CD4-positive, alpha-beta T cell treated with Interferon gamma for 1 hour (primary cell): Measurements from ENCODE around the gene PPP2R5E.
A peak's percentile ranks its signal among the peaks of the same experiment; 100 is the strongest.

Experiments used
- DNase-seq: peaks from one replicate; pipeline ENCODE4 v3.0.0-alpha.2; 2020

Gene PPP2R5E

DNA sequence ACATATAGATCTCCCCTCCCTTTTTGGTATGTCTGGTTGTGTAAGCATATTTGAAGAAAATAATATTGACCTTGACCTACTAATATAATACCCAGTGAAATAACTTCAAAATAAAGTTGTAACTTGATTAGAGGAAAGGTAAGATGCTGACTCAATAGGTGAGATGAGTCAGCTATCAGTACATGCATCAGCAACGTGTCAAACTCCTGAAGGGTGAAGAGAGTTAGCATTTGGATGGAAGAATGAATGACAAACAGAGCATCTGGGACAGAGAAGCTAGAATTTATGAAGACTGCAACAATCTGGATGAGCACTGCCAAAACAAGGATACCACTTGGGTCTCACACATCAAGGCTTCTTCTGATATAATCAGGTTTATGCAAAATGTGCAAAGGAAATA is 74.9 kb downstream of the PPP2R5E start:
- no peak for DNase-seq

DNA sequence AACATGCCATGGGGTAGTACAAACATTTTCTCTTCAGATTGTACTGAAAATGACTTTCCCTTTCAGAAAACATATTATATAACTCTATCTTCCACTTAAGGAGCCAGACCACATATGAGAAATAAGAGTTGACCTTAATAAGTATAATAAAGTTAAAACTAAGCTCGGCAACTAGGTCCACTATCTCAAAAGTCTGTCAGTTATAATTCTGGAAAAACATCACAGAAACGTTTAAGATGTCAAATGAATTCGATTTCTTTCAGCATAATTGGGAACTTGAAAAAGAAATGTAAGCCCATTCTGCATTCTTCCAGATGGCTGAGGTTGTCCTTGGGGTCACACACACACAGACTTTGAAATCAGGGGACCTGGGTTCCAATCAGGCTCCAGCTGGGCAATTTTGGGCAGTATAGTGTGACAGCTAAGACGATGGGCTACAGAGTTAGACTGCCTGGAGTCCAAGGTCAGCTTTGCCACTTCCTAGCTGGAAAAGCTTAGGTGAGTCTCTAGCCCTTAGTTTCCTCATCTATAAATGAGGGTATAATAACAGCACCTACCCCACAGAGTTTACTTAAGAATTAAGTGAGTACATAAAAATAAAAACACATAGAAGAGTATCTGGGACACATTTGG is 75.6 kb downstream of the PPP2R5E start:
- no peak for DNase-seq

DNA sequence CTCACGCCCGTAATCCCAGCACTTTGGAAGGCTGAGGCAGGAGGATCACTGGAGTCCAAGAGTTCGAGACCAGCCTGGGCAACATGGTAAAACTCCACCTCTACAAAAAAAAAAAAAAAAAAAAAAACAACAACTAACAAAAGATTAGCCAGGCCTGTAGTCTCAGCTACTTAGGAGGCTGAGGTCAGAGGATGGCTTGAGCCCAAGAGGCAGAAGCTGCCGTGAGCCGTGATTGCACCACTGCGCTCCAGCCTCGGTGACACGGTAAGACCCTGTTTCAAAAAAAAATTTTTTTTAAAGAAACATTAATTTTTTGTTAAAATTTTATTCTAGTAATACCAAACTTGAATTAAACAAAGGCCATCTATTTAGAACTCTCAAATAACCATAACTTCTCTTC is 77.8 kb downstream of the PPP2R5E start:
- no peak for DNase-seq

DNA sequence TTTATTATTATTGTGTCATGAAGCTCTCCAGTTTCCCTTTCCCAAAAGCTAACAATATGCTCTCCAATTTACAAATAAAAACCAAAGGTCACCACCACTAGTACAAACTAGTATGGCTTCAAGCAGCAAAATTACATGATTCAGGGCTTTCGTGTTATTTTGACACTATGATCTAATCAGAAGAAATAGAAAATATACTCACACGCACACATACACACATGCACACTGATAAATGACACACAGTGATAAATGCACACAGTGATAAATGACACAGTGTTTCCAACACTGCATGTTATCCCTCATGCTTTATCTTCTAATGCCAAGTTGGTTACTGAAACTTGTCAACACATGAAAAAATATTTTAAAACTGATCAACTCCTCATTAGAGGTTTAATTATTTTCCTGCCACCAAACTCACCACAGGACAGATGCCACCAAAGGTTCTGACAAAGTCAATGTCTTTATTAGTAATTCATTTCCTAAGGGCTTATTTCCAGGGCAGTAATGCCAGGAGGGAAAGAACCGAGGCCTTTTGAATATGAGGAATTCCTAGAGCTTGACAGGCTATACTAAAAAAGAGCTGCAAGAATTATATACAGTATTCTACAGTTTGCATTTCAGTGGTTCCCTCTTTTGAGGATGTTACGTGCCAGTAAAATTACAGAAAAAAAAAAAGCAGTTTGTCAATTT is 82.4 kb downstream of the PPP2R5E start:
- no peak for DNase-seq

DNA sequence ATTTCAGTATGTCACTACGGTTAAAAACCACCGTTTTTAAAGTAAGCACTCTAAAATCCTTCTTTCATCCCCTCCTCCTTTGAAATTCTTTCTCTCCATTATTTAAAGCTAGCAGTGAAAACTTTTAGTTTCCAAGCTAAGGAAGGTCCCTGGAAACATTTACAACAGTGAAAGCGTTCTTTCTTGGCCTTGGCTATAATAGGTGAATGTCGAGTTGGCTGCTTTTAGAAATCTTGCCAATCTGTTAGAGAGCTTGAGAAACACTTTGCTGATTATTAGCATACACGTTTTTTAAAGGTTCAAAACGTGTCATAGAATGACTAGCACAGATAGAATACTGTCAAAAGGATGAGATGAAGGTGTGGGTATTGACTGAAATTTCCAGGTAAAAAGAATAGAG is 83.4 kb downstream of the PPP2R5E start:
- DNase-seq = no peak

DNA sequence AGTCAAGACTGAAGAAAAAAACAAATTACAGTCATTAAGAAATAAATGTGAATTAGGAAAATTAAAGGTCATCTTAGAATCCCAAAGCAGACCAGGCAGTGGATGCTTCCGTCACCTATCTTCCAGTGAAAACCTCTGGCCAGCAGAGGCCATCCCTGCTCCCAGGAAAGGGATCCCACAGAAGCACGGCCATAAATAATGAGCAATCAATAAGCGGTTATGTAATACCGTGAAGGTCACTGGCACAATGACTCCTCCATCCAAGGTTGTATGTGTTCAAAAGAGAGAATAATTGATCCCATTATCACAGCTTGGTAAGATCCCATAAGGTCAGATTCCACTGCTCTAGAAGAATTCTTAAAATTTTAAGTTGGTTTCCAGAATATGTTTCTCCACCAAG is 85.7 kb downstream of the PPP2R5E start:
- no peak for DNase-seq

DNA sequence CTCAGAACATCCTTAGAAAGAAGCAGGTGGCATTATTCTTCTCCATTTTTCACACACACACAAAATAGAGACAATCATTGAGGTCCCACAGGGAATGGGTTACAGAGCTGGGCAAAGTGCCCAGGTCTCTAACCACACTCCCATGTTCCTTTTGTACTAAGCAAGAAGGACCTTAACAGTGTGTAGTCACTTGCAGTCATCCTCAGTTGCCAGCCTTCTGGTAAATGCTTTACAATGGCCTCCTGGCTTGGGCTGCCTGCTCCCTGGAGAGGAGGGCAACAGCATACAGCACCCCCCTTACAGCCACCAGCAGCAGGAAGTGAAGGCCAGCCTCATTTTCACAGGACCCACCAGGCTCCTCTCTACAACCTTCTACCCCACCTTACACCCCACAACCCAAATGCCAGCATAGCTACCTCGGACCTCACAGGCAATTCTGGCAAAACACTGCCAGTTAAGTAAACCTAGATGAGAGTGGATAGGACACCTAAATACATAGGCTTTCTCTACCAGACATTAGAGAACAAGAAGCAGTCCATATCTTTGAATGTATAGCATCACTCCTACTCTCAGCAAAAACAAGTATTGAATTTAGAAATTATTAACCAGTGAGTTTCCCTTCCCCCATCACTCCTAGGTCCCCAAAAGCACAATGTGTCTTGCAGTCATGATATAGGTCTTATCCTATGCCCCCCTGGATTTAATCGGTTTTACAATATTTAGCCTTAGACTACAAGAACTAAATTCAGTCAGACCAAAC is 88.1 kb downstream of the PPP2R5E start:
- DNase-seq = no peak

DNA sequence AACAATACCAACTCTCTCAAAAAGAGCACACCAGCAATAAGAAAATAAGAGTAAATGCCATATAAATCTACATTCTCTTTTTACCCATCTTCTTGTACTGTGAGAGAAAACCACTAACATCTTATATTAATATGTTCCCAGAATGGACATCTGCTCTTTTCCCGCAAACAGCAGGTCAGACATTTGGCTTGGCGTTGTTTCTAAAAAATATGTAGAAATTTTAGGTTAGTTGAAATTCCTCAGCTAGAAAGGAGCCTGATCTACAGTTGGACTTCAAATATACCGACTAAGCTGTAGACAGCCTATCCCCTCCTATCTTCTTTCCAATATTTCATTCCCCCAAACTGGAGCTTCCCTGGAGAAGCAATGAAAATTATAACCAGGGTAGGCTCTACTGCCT is 88.7 kb downstream of the PPP2R5E start:
- DNase-seq = no peak

DNA sequence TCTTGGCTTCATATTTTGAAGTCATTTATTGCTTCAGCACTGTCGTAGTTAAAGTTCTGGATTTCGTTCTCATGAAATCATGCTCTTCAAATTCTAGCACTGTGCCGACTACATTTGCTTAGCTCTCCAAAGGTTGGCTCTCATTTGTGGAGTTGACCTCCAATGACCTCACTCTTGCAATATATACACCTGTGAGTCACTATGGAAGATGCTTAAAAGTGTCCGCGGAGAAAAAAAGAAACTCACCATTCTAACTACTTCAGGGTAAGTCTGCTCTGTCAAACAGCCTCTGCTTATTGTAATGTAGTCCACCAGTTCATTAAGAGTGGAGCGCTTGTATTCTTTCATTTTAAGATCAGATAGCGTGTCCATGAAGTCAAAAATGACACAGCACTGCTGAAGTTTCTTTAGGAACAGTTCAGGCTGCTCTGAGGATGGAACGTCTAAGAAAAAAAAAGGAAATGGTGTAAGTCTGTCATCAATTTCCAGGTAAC is 89.7 kb downstream of the PPP2R5E start:
- no peak for DNase-seq

DNA sequence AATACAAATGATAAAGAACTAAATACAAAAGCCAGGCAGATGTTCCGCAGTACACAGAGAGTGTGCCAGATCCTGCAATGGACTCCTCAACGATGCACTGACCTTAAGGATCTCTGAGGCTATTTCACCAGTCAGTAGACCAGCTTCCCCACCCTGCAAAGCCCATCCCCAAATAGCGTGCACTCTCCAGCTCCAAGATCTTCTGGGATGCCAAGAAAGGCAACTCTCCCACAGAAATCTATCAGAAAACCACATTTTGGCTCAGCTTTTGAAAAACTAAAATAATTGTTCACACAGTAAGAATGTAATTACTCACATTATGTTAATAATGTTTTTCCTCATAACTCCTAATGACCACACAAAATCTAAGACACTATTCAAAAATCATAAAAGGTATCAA is 90.4 kb downstream of the PPP2R5E start:
- no peak for DNase-seq

DNA sequence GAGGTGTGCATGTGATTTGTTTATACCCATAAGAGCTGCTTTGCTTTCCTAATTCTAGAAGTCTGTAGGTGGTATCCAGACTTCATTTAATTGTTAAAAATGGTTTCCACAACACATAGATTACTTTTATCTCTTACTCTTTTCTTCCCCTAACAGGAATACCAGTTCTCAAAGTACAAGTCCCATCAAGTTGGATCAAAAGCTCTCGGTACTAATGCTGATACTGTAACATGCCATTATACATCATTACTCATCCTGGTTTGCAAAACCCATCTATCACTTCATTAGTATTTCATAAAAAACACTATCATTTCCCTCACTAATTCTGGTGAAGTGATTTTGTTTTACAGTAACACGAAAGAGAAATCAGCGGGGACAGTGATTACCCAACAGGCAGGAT is 94.3 kb downstream of the PPP2R5E start:
- DNase-seq = no peak

DNA sequence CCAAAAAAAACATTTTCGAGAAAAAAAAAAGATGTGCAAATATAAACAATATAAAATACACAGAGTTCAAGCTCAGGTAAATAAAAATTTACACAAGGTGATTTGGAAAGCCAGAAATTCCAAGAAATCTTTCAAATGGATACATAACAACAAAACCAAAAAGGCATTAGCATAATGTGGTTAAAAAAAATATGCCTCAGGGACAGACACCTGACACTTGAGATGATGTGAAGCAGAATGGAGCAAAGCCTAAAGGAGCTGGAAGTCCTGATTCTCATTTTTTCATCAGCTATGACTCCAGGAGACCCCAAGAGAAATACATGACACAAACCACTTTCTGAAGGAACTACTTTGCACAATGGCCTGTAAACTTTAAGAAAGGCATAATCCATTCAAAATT is 98.6 kb downstream of the PPP2R5E start:
- DNase-seq = no peak

DNA sequence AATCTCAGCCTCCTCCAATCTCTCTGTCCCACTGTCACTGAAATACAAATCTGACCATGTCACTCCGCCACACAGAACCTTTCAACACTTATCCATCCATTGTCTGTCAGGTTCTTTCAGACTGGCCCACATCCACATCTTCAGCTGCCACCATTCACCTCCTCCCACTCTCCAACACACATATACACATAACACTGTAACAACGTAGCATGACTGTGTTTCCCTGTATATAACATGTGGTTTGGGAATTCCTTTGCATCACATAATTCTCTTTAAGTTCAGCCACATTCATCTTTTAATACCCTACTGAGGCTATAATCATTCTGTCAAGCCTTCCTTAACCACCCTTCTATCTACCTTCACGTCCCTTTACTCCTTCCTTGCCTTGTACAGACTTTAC is 99.2 kb downstream of the PPP2R5E start:
- DNase-seq = no peak

DNA sequence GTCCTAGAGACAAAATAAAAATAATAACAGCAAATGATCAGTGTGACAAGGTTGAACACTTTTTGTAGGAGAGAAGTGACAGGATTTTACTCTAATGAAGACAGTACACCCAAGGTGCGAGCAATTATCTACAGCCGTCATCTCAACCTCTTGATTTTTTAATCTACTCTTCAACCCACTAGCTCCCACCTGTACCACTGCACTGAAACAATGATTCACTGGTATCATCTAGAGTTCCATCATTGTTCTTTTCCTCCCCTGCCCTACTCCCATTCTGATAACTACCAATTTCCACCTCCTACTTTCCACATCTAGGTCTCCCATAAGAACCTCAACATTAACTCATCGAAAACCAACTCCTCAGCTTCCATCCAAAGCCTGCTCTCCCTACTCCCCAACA is 99.8 kb downstream of the PPP2R5E start:
- DNase-seq = no peak

DNA sequence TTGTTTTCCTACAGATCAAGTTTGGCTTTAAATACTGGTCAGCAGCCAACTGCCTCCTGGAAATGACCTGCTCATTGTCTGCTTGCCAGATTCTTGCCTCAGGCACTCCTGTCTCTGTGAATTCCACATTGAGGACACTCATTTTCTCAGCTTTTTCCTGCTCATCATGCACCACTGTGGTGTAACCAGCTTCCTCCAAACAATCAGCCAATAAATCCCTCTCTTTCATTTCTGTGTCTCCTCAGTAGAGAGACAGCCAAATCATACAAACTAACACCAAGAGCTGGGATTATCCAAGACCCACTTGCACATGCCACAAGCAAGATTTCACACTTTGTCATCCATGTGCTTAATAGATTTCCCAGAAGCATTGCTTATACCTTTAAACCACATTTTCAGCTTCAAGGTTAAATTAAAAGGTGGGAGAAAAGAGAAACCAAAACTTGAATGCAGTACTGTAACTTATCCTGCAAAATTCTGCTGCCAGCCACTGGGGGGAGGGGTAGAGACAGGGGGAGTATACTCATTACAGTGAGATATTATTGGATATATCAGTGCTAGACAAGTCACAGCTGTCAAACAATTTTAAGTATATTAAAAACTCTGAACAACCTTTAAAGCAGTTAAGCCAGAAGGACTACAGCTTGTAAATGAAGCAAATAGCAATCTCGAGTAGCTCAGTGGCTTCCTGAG is 105.0 kb downstream of the PPP2R5E start:
- DNase-seq = peak; percentile 3

DNA sequence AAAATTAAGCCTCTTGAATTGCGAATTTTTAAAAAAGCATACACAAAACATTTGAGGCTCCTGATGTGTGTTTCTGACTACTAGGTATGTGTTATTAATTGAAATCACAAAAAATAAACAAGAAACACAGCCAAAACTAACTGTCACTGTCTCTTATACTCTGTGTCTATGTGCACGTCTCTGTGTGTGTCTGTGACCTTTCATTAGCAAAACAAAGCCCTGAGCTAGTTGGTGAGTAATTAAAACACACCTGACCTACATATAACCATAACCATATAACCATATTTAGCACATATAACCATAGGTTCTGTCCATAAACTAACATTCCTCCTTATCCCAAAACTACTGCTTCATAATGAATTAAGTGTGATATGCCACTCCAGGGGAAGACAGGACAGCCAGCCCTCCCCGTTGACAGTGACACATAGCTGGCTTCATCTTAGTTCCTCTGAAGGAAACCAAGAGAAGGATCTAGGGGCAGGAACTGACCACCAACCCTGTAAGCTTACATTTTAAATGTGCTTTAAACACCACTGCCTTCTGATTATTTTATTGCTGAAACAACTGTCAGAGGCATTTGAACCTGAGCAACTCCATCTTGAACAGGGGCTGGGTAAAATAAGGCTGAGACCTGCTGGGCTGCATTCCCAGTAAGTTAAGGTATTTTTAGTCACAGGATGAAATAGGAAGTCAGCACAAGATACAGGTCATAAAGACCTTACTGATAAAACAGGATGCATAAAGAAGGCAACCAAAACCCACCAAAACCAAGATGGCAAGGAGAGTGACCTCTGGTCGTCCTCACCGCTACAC is 106.7 kb downstream of the PPP2R5E start:
- DNase-seq = no peak

DNA sequence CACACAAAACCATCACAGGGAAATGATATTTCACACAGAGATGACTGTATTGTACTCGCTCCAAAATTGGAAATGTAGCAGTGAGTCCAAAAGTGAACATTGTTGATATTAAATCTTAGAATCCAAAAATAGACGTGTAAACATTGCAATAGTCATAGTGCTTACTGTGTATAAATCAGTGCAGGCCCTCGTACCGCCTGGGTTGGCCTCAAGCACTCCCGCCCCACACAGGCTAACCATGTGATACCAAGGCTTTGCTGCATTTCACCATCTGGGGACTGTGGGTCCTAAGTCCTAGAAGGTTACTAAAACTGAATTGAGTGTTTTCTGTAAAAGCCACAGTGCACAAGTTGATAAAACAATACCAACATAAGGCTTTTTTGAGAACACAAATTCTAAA is 107.3 kb downstream of the PPP2R5E start:
- DNase-seq = no peak

DNA sequence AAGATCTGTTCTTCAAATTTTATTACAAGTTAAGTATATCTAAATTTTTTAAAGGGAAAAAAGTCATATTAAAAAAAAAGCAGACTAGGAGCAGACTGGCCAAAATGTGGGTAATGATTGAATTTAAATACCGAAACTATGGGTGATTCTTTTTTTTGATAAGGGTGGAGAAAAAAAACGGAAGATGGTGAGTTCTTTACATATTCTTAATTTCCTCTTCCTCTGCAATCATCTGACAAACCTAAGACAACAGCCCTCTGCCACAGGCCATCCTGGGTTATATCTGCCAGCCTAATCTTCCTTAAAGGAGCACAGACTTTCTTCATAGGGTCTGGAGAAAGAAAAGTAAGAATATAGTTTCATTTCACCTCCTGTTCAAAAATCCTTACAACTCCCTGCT is 108.0 kb downstream of the PPP2R5E start:
- DNase-seq = no peak

DNA sequence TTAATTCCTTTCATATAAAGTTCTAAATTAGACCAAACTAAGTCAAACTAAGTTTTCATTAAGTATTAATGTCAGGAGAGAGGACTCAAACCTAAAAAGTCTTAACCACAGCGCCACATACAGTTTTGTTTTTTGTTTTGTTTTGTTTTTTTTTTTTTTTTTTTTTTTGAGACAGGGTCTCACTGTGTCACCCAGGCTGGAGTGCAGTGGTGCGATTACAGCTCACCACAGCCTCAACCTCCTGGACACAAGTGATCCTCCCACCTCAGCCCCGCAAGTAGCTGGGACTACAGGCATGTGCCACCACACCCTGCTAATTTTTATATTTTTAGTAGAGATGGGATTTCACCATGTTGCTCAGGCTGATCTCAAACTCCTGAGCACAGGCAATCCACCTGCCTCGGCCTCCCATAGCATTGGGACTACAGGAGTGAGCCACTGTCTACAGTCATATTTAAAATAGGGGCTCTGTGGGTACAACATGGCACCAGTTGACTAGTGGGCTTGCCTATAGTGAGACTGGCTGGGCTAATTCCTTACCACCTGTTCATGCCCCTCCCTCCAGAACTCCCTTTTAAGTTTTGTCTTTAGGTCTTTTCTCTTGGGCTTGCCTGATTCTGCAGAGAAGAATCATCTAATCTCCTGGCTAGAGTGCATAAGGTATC is 110.2 kb downstream of the PPP2R5E start:
- no peak for DNase-seq

DNA sequence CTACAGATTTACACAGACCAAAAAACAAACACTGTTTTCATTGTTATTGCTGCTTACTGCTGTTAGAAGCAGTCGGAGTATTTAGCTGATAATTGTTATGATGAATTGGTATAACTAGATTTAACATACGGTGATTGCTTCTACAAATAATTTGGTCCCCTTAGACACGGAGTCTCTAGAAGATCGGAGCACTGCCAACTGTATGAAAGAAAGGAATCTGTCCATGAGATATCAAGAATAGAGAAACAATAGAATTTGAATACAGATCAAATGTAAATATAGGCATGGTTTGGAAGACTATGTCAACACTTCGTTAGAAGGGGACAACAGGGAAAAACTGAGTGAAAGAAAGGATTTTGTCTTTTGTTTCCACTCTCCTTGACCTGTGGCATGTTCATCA is 110.9 kb downstream of the PPP2R5E start:
- no peak for DNase-seq

DNA sequence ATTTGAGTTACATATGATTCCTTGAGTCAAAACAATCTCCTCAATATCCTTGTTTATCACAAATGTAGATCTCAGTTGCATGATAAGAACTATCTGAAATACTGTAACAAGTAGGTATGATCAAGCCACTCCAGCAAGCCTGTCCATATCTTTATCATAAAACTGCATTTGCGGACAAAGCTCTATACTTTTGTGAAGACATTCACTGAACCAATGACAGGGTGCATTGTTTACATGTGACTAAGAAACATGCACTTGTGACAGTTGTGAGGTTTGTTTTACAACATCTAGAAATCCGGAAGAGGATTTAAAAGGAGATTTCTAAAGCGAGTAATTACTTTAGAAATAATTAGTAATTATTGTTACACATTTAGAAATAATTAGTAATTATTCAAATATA is 111.7 kb downstream of the PPP2R5E start:
- DNase-seq = no peak

DNA sequence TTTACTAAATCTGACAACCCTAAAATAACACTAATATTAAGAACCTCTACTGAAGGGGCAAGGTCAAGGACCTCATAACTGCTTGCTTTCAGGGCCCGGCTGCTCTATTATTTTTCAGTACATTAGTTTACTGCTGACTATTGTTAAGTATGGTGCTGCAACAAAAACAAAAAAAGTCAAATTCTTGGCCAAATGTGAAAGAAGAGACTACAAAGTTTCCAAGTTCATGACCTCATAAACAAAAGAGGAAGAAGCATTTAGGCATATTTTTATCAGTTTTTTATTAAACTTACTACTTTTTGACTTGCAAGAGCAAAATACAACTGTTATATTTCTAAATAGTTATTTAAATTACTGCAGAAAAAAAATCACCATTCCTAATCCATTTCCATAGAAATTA is 114.7 kb downstream of the PPP2R5E start:
- no peak for DNase-seq
